ENCODE results near the gene ECI2. TPM values are rescaled to one million over a fixed set of nuclear protein-coding genes. Genes with fewer than 3 reads are reported as not detected.

Gene ECI2
- total RNA-seq, 1 donor from 2014 or later: 18.9 TPM

Other genes starting within 250 kb of the ECI2 start
- not detected in 2 replicates for gene FAM217A, start 56.4 kb downstream of the ECI2 start, total RNA-seq

Measured in T-helper 1 cell treated with Interleukin-12 subunit alpha and Interleukin-12 subunit beta and Interleukin-4 antibody, amounts not matched to agents 30 ng/mL and 1 ng/mL, for 36 hours (primary cell).